Stimulated activated CD4-positive, alpha-beta T cell treated with anti-CD3 and anti-CD28 coated beads, Interleukin-15, amount 100 ng/mL, for 1 hour (primary cell): Measurements from ENCODE around the gene KRT7.
"Not testable (repeated sequence)": the region's sequence is repeated elsewhere in the genome, so short reads cannot be mapped to it uniquely, and the experiment has no call there.

Experiments
- DNase-seq, 2 donors: peaks; one replicate each; pipeline ENCODE4 v3.0.0-alpha.2; 2020; ENCODE audit warnings: low read depth in 1 of 2, low spot score in 1 of 2

Gene KRT7

DNA sequence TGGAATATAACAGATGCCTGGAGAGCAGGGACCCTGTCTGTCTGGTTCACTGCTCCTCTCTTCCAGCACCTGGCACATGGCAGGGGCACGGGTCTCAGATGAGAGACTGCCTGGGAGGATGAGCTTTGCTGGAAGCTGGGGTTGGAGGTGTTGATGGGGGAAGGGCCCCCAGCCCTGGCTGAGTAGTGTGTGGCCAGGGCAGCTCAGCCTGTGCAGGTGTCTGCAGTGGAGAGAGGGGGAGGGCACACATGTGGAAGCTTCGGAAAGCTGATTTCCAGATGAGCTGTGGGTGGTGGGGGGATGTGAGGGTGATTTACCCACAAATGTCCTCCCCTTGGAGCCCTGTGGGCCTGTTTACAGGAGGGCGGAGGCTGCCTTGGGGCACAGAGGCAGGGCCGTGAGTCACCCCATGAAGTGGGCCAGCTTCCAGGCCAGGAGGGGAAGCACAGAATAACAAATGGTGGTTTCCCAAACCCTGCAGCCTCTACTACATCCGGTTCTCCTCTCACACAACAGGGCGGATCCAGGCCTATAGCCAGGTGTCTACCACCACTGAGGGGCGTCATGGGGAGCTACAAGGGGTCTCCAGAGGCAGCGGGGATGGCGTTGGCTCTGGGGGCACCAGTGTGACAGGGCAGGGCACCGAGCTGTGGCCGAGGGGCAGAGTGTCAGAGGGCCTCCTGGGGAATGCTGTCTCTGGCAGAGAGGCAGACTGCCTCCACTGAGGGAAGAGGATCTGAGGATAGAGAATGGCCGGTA, 11.0 kb downstream of the KRT7 start:
- peak; percentile 50 for DNase-seq

DNA sequence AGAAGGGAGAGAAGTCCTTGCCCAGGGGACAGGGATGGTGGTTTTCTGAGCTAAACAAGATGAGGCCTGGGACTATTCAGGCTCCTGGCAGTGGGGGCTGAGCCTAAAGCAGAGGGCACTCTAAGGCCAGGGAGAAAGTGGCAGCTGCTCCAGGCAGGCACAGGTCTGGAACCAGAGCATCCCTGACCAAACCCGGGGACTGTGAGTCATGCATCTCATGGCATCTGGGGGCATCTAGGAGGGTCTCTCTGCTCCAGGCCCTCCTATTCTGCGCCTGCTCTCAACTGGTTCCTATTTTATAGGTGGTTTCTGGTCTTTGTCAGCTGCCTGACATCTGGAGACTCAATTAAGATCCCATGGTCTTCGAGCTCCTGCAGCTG, 11.6 kb downstream of the KRT7 start:
- DNase-seq = no peak

DNA sequence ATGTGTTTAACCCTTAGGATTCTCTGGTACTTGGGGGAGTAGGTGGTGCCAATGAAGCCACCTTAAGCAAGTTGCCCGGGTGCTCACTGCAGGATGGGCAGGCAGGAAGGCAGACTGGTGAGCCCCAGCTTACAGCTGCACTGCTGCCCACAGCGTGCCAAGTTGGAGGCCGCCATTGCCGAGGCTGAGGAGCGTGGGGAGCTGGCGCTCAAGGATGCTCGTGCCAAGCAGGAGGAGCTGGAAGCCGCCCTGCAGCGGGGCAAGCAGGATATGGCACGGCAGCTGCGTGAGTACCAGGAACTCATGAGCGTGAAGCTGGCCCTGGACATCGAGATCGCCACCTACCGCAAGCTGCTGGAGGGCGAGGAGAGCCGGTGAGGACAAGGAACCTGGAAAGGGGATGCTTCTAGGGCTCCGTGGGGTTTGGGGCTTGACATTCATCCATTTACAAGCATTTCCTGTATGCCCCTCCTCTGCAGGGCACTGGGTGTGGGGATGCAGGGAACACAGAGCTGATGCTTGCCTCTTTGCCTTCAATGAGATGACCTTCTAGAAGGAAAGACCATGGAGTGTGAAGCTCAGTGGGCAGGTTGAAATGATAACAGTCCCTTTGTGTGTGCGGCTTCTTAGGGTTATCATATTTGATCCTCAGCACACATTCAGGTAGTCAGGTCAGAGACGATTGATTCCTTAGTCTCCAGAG, 12.4 kb downstream of the KRT7 start:
- DNase-seq = no peak

DNA sequence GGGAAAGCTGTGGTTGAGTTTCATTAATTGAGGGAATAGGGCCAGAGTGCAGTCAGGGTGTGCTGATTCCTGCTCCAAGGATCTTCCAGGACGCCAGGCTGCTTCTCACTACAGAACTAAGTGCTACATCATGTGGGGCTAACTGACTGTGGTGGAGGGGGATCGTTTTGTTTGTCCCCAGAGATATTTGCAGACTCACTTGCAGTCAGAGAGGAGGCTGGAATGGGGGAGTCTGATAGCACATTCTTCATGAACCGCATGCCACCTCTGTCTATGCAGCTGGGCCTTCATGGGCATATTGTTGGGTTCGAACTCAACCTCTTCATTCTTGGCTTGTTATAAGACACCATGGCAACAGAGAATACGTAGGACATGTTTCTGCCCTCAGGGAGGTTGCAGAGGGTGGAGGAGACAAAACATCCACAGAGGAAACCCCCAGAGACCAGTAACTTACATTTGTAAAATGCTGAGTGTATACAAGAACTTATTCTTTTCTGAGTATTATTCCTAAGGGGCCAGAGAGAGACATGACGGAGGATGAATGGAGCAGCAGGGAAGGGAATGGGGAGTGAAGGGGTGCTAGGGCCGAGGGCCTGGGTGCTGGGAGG, 13.0 kb downstream of the KRT7 start:
- DNase-seq = no peak

DNA sequence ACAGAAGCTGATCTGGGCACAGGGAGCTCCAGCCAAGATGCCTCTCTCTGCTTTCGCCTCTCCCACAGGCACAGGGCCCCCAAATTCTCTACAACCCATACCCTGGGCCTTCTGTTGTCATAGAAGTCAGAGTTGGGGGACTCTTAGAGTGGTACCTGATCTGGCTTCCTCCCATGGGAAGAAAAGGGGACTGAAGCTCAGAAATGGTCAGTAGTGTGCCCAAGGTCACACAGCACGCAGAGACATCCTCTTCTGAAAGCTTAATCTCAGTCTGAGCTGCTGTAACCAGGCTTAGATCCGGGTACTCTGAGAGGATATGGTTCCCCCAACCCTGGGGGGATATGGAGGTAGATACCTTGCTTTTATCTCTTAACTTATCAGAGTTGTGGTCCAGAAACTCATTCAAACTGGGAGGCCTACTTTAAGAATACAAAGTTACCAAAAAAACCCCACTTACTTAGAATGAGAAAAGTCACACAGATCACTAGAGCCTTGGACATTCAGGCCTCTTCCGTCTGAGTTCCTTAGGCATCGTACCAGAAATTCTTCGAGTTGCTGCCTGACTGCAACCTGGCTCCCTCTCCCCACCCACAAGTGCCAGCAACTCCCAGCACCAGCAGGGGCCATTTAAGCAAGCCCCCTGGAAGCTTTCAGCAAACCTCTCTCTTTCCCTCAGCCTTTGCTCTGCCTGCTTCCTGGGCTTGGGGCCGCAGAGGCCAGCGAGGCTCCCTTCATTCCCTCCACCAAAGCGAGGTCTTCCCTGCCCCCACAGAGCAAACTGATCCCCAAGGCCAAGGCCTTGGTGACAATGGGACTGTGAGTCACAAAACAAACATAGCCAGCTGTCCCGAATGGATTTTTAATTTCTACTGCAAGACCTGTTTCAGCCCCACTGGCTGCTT, 13.9 kb downstream of the KRT7 start:
- DNase-seq = no peak

DNA sequence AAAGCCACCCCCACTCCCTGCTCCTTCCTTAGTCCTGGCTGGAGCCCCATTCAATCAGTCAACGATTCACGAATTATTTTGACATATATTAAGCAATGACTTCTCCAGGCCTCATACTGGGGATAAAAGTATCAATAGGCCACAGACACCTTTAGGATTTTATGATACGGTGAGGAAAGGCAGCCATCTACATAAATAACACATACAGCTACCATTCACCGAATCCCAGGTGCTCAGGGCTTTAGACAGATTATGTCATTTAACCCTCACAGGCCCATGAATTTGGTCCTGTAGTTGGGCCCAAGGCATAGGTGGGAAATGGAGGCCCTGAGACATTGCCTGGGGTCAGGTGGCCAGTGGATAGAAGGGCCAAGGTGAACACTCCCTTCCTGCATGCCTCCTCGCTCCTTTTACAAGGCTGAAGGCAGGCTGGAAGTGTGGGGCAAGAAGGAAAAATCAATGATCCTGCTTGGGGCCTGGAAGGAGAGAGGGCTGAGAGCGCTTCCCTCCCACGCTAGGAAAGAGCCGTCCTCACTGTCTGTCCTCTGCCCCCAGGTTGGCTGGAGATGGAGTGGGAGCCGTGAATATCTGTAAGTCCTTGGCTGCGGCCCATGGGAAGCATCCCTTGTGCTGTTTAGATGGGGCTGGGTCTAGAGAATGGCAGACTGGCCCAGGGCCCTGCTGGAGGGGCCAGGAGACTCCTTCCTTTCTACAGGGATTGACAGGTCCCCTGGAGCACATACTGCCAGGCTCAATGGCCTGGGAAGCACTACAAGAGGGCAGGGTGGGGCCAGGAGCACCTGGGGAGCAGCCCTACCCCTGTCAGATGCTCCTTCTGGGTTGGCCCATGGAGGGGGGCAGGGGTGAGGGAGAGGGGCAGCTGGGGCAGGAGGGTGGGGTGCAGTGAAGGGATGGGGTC, 14.8 kb downstream of the KRT7 start:
- DNase-seq = no peak

DNA sequence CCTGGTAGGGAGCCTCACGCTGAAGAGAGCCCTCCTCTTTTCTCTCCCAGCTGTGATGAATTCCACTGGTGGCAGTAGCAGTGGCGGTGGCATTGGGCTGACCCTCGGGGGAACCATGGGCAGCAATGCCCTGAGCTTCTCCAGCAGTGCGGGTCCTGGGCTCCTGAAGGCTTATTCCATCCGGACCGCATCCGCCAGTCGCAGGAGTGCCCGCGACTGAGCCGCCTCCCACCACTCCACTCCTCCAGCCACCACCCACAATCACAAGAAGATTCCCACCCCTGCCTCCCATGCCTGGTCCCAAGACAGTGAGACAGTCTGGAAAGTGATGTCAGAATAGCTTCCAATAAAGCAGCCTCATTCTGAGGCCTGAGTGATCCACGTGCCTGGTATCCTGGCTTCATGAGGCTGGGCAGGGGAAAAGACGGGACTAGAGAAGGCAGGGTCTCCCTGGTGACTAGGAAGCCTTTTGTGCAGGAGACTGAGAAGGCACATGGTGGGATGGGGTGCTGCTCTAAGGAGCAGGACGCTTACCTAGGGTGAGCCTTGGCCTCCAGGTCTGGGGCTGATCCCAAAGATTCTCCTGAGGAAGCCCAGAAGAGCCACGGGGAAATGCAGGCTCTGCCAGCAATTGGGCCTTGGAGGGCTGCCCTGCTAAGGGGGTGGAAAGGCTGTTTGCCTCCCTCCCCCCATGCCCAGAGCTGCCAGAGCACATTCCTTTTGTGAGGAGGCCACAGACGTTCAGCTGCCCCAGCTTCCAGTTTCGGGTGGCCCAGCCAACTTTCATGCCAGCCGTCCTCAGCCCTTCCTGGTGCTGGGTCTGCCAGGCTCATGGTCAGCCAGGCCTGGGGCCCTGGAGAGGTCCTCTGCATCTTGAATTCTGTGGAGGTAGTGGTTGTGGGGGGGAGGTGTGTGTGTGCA, 15.8 kb downstream of the KRT7 start:
- DNase-seq = no peak

DNA sequence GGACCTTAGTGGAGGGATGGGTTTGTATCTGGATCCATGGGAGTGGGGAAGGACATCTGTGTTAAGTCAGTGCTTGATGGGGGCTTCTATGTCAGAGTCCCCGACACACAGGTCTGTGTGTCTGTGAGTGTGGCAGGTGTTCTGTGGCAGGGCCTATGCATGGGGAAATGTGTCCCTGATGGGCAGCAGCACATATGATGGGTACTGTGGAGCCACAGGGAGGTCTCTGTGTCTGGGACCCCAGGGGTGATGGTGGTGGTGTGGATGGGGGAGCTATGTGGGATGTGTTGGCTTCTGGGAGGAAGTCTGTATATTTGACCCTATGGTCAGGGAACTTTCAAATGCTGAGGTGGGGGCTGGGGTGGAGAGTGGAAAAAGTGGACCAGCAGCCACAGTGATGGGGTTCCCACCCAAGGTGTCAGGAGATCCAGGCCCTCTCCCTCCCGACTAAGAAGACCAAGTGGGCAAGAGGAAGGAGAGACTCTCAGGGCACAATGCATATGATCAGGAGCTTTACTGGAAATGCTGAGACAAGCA, 16.5 kb downstream of the KRT7 start:
- no peak for DNase-seq

DNA sequence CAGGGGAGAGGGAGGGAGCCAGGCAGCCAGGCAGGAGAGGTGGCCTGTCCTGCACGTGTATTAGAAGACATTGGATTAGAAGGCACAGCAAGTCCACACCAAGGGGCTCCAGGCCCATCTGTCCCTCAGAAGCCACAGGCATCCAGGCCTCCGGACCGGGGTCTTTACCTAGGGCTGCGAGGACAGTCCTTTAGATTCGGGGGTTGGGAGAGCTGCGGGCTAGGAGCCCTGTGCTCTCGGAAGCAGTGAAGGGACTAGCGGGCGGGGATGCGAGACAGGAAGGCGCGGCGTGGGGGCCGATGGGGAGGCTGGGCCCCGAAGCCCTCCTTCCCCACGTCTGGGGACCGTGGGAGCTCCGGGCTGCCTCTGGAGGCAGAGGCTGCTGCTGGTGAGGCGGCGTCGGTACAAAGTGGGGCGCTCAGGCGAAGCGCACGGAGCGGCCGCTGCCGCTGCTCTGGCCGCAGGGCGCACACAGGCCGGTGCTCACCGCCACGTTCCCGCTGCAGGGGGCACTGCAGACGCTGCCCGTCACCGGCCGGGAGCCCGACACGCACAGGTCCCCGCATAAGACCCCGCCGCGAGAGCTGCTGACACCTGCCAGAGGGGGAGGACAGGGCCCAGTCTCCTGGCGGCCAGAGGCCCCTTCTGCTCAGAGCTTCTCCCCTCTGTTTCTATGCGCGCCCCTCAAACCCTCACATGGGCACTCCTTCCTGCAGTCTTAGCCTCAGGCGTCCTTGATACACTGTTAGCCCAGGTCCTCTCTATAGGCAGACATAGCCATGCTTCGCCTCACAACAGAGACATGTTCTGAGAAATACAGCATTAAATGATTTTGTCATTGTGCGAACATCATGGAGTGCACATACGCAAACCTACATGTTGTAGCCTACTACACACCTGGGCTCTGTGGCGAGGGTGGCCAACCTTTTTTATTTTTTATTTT, 17.3 kb downstream of the KRT7 start:
- DNase-seq = no peak

DNA sequence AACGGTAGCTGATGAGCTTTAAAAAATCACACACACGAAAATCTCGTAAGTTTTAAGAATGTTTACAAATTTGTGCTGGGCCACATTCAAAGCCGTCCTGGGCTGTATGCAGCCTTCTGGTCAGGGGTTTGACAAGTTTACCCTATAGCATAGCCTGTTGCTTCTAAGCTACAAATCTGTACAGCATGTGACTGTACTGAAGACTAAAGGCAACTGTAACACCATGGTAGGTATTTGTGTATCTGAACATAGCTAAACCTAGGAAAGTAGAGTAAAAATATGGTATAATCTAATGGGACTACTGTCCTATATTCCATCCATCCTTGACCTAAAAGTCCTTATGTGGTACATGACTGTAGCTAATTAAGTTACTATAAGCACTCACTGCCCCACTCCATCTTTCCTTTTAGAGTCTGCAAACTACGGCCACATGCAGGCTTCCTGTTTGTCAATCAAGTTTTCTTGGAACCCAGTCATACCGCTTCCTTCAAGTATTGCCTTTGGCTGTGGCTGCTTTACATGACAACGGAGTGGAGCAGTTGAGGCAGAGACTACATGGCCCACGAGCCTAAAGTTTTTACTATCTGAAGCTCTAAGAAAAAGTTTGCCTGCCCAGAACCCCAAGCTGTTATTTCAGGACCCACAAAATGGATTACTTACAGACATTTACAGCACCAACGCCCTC, 18.5 kb downstream of the KRT7 start:
- DNase-seq = no peak

DNA sequence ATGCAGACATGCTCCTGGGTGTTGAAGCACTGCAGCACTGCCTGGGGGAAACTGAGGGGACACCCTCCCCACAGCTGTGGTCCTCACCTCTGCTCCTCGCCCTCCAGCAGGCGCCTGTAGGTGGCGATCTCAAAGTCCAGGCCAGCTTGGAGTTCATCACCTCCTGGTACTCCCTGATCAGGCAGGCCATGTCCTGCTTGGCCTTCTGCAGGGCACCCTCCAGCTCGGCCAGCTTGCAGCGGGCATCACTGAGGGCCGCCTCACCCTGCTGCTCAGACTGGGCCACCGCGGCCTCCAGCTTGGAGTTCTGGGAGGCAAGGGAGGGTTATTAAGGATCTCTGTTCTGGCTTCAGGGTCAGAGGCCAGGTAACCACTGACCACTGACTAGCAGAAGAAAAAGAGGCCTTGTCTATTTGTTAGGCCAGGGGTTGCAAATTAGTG, 19.2 kb downstream of the KRT7 start:
- not testable (repeated sequence) for DNase-seq

DNA sequence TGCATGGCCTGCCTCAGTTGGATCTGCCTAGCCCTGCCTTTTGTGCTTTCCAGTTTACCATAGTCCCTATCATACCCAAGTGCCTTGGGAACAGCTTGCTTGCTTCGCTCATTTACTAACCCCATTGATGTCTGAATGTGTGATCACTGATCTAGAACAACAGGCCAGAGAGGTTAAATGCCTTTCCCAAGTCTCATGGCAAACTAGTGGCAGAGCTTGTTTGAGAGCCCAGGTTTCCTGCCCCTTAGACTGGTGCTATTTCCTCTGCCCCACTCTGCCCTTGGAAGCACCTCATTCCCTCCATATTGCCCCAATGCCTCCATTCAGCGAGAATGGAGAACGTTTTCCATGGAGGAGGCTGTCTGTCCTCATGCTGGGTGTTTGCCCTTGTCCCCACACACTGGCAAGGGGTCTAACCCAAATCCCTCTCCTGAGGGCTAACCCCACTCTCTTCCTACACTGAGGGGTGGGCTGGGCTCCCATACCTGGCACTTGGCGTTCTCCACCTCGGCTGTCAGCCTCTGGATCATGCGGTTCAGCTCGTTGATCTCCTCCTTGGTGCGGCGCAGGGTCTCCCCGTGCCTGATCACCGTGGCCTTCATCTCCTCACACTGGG, 19.8 kb downstream of the KRT7 start:
- no peak for DNase-seq

DNA sequence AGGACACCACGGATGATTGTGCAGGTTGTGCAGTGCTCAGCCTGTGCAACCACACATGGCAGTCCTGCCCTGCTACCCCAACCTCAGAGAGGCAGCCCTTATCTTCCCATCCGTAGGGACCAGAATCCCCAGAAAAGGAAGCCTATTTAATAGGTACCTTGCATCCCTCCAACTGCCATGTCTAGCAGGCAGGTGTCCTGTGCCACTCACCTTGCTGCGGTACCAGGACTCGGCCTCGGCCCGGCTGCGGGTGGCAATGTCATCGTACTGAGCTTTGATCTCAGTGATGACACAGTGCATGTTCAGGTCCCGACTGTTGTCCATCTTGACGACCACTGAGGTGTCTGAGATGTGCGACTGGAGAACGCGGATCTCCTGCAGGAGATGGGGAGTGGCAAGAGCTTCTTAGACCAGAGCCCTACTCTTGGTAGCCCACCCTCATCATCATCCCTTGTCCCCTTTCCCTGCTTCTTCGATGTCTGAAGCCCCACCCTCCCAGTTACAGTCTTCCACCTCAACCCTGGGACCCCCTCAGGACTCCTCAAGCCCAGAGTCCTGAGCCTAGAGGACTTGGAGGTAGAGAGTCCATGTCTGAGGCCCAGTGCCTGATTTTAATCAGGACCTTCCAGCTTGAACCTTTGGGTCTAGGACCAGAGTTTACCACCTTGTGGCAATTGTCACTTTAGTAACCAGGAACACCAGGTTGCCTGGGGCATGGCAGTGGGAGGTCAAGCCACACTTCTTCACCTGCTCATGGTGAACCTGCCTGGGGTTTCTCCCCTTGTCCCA, 20.5 kb downstream of the KRT7 start:
- no peak for DNase-seq

DNA sequence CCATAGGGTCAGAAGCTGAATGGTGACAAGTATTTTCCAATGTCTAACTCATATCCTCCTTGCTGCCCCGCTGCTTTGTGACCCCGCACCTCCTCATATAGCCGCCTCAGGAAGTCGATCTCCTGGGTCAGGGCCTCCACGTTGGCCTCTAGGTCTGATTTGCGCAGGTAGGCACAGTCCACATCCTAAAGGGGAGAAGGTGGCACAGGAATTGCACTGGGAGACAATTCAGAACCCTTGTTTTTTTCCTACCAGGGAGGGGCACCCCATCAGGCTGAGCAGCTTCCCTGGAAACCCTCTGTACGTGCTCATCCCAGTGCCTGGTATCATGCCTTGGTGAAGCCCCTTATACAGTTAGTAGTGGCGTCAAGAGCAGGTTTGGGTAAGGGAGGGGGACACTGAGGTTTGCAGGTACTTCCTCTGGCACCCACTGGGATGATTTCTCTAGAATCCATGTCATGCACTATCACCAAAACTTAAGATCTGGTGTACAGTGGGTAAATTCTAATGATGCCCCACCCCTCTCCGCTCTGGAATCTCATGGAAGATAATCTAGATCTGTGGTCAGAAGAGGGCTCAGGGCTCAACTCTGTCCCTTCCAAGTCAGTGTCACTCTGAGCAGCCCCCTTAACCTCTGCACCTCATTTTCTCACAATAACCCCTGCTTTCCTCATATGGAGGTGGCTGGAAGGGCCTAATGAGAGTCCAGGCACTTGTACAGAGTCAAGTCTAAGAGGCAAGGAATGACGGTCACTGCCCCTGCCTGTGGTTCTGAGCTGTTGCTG, 21.3 kb downstream of the KRT7 start:
- DNase-seq = no peak
